Globus pallidus (tissue), 1 donor: ENCODE data around the gene LMTK3.
"Not testable (repeated sequence)": the region's sequence is repeated elsewhere in the genome, so short reads cannot be mapped to it uniquely, and the experiment has no call there.

Experiments used
- DNase-seq: peaks from one replicate; pipeline ENCODE4 v3.0.0-alpha.2; 2015; ENCODE audit warnings: low spot score

LMTK3 gene

GRCh38 chr19:48488478-48488877 is 23.2 kb downstream of the LMTK3 start:
- DNase-seq = not testable (repeated sequence)

- no peak for DNase-seq
Observed at GRCh38 chr19:48487948-48488347, 23.7 kb downstream of the LMTK3 start.

- DNase-seq = no peak
Observed at GRCh38 chr19:48487544-48487943, 24.1 kb downstream of the LMTK3 start.

GRCh38 chr19:48486706-48487105 is 24.9 kb downstream of the LMTK3 start:
- DNase-seq = not testable (repeated sequence)

- no peak for DNase-seq
Observed at GRCh38 chr19:48484931-48485612, 26.6 kb downstream of the LMTK3 start.

GRCh38 chr19:48484247-48484893 is 27.3 kb downstream of the LMTK3 start:
- no peak for DNase-seq

- DNase-seq = no peak
Observed at GRCh38 chr19:48483301-48483700, 28.3 kb downstream of the LMTK3 start.

GRCh38 chr19:48481846-48482639 is 29.6 kb downstream of the LMTK3 start:
- no peak for DNase-seq

- DNase-seq = no peak
Observed at GRCh38 chr19:48480558-48481500, 30.8 kb downstream of the LMTK3 start.

- no peak for DNase-seq
Observed at GRCh38 chr19:48480183-48480557, 31.5 kb downstream of the LMTK3 start.

- no peak for DNase-seq
Observed at GRCh38 chr19:48479686-48480085, 31.9 kb downstream of the LMTK3 start.

GRCh38 chr19:48478339-48479256 is 33.0 kb downstream of the LMTK3 start:
- DNase-seq = no peak

GRCh38 chr19:48477698-48478338 is 33.8 kb downstream of the LMTK3 start:
- DNase-seq = no peak

GRCh38 chr19:48477067-48477685 is 34.5 kb downstream of the LMTK3 start:
- DNase-seq = no peak

- DNase-seq = no peak
Observed at GRCh38 chr19:48476176-48476575, 35.5 kb downstream of the LMTK3 start.

- DNase-seq = no peak
Observed at GRCh38 chr19:48475369-48476068, 36.1 kb downstream of the LMTK3 start.

- DNase-seq = no peak
Observed at GRCh38 chr19:48474084-48474592, 37.5 kb downstream of the LMTK3 start.

- DNase-seq = no peak
Observed at GRCh38 chr19:48473161-48473966, 38.3 kb downstream of the LMTK3 start.
